ENCODE results near the gene DNM1L. TPM values are rescaled to one million over a fixed set of nuclear protein-coding genes. Genes with fewer than 3 reads are reported as not detected.

The DNM1L gene
- total and polyA plus RNA-seq, 9 of the 15 experiments (the other 6 are each of a cell fraction or from before 2014, with no cell fraction given) = 24.1 to 82.8 (median 61.5) TPM

- ATAC-seq (no peak), FAIRE-seq (no peak), DNase-seq (ENCODE audit: extremely low read depth in 1 of 4, low spot score in 3 of 4) (peak in 1 of 4 experiments; percentile 14)
- H4K20me1 ChIP-seq (replicated peaks; ENCODE audit: control insufficient read depth, insufficient read depth, low read length) = no peaks in the 10 kb centered on the region
- no peaks in the 10 kb centered on the region for H3K9me3 ChIP-seq (replicated peaks; ENCODE audit: control insufficient read depth, insufficient read depth, low read depth, low read length)
- no peak overlapping the region for H2AFZ ChIP-seq (ENCODE audit: low read depth, low read length)
- H3K27me3 ChIP-seq (ENCODE audit: control insufficient read depth in 2 of 2, insufficient read depth in 2 of 2, low read length in 2 of 2) = no peaks in the 10 kb centered on the region
- WGBS (ENCODE audit: insufficient coverage, low coverage, missing lambda C conversion rate) = 42% methylated on average over 10 of the region's 11 CpGs
- peak overlapping the region in 1 of 2 experiments; percentile 84; a peak in 2 of 4 replicates for H3K9ac ChIP-seq (ENCODE audit: insufficient read depth in 1 of 2, low read depth in 2 of 2, low read length in 2 of 2)
- H3K9me1 ChIP-seq (ENCODE audit: control insufficient read depth, insufficient read depth, low read length) = no peaks in the 10 kb centered on the region
- peaks cover 21% of the 10 kb centered on the region; the same call in 2 of the 3 replicates for H3K36me3 ChIP-seq (ENCODE audit: control insufficient read depth, insufficient read depth, low read length)
- TF ChIP-seq KAT2B (IDR thresholded peaks at IDR 0.05; ENCODE audit: low read depth, low read length) (no peak), ZNF740 (CRISPR knock-in tag; IDR thresholded peaks at IDR 0.05) (no peak), ZNF740 (tag; IDR thresholded peaks at IDR 0.05) (peak in 1 of 2 experiments; percentile 52; a peak in 1 of 4 replicates), VEZF1 (CRISPR knock-in tag; IDR thresholded peaks at IDR 0.05) (peak; percentile 50; the same call in 1 of the 2 replicates), ZMIZ1 (IDR thresholded peaks at IDR 0.05; ENCODE audit: low read depth in 2 of 2, low read length in 2 of 2) (no peak), RBM14 (IDR thresholded peaks at IDR 0.05; ENCODE audit: borderline replicate concordance, insufficient read depth, low read depth, low read length) (no peak), ZNF224 (CRISPR knock-in tag; IDR thresholded peaks at IDR 0.05) (no peak)
- no peak overlapping the region for H3K27ac ChIP-seq (ENCODE audit: extremely low read depth, low read depth, low read length)
- H3K79me2 ChIP-seq (ENCODE audit: control insufficient read depth, insufficient read depth, low read length) = peaks cover 65% of the 10 kb centered on the region
- H3K4me2 ChIP-seq (ENCODE audit: insufficient read depth, low read length) = peak overlapping the region; percentile 68
- intact Hi-C loops (cut with micrococcal nuclease) (no loop called here), in situ Hi-C loops (cut with MboI) (no loop called here)
- no TSS peak for BruUV-seq (replicated peaks)
- H3K4me3 ChIP-seq = peak overlapping the region; percentile 98; the same call in 1 of the 2 replicates
- CTCF ChIA-PET (ENCODE audit: low intra/inter-chr PET ratio) = no interaction called here
- POLR2A ChIA-PET = interaction anchor here (0.6 to 1.0 kb wide), 2 partner anchors 16 to 22 kb away, joined by 3 read pairs; no protein-coding TSS in a partner anchor
- peaks cover 4 to 17% of the 10 kb centered on the region in 2 experiments; a peak in 4 of 5 replicates for H3K4me1 ChIP-seq (replicated peaks in 1 of 2; ENCODE audit: control insufficient read depth in 2 of 2, insufficient read depth in 2 of 2, low read length in 2 of 2)
Observed at GRCh38 chr12:32681272-32681671, 2.2 kb downstream of the DNM1L start.
